K562 (cell line): ENCODE results near the gene SEPTIN6. TPM values are rescaled to one million over a fixed set of nuclear protein-coding genes. Genes with fewer than 3 reads are reported as not detected.

Experiments
- EGR1 ChIP-seq: fragments of 450-650 bp; conservative IDR thresholded peaks from 2 replicates; pipeline ENCODE4 v1.6.1; 2017; ENCODE audit warnings: mild to moderate bottlenecking
- GATAD2B ChIP-seq: fragments of 450-650 bp; IDR thresholded peaks from 2 replicates; pipeline ENCODE4 v1.6.1; 2017; ENCODE audit warnings: mild to moderate bottlenecking, borderline replicate concordance
- KDM2B ChIP-seq: fragments of 250-450 bp; sonication (Bioruptor Pico); IDR thresholded peaks from 2 replicates; pipeline ENCODE4 v1.8.0; 2021; ENCODE audit warnings: mild to moderate bottlenecking, moderate library complexity
- MBD2 ChIP-seq: sonication (generic); IDR thresholded peaks from 2 replicates; pipeline ENCODE4 v1.6.1; 2016; ENCODE audit warnings: low read depth, borderline replicate concordance
- NCOA1 ChIP-seq: fragments of 450-650 bp; IDR thresholded peaks from 2 replicates; pipeline ENCODE4 v1.6.1; 2016; ENCODE audit warnings: low read depth
- PHF8 ChIP-seq: fragments of 200-600 bp; sonication (generic); IDR thresholded peaks from 2 replicates; pipeline ENCODE4 v1.6.1; 2012; ENCODE audit warnings: mixed run types, mild to moderate bottlenecking, inconsistent platforms, low read length, moderate library complexity, borderline replicate concordance
- RBBP5 ChIP-seq: fragments of 200-600 bp; sonication (generic); IDR thresholded peaks from 2 replicates; pipeline ENCODE4 v1.6.1; 2012; ENCODE audit warnings: borderline replicate concordance, mild to moderate bottlenecking, low read length, control low read depth, inconsistent platforms; ENCODE audit not compliant: insufficient read depth, poor library complexity, severe bottlenecking
- RBM22 ChIP-seq: fragments of 200-400 bp; formaldehyde crosslinking; IDR thresholded peaks from 2 replicates; pipeline ENCODE4 v1.6.1; 2018; ENCODE audit warnings: low read length, low read depth; ENCODE audit not compliant: poor library complexity, severe bottlenecking
- RERE ChIP-seq: sonication (generic); formaldehyde crosslinking; IDR thresholded peaks from 2 replicates; pipeline ENCODE4 v1.8.0; 2023; ENCODE audit warnings: missing genetic modification reagents, mild to moderate bottlenecking, borderline replicate concordance
- STAG1 ChIP-seq: sonication (generic); formaldehyde crosslinking; IDR thresholded peaks from 2 replicates; pipeline ENCODE4 v1.5.0; 2020; ENCODE audit warnings: missing genetic modification reagents, borderline replicate concordance
- TOE1 ChIP-seq, 2 experiments: fragments of 450-650 bp in 1 of 2; sonication (generic) in 1 of 2; formaldehyde crosslinking in 1 of 2; IDR thresholded peaks; 2 replicates each; pipeline versions ENCODE4 v1.7.1 to v1.8.0; 2016 to 2022; ENCODE audit warnings: borderline replicate concordance in 2 of 2, mild to moderate bottlenecking in 2 of 2, antibody characterized with exemption in 1 of 2, inconsistent platforms in 1 of 2, low read depth in 1 of 2, missing genetic modification reagents in 1 of 2, moderate library complexity in 1 of 2
- ZFP36 ChIP-seq: fragments of 150-350 bp; IDR thresholded peaks from 2 replicates; pipeline ENCODE4 v1.6.1; 2018; ENCODE audit warnings: low read length, low read depth; ENCODE audit not compliant: partially characterized antibody
- ZNF263 ChIP-seq: sonication (generic); formaldehyde crosslinking; IDR thresholded peaks from 2 replicates; pipeline ENCODE4 v1.8.0; 2022; ENCODE audit warnings: mild to moderate bottlenecking, missing genetic modification reagents, borderline replicate concordance
- ZNF785 ChIP-seq: fragments of 250-450 bp; sonication (Bioruptor Pico); IDR thresholded peaks from 2 replicates; pipeline ENCODE4 v1.4.0; 2020; ENCODE audit warnings: mild to moderate bottlenecking
- polyA plus RNA-seq, 8 experiments: library from polyadenylated mRNA; depleted of rRNA in 4 of 8; stranded (reverse) in 5 of 8; unstranded in 3 of 8; fragments of >200 nt; fragmentation: Nextera tagmentation in 2 of 8; fragmentation: Illumina TruSeq in 1 of 8; extraction: Ambion mirVana in 2 of 8; extraction: Trizol in 1 of 8; gene quantifications; 2 replicates each; pipeline versions ENCODE4 v1.2.1 to v1.2.3, GENCODE V29; 2011 to 2014; ENCODE audit warnings: inconsistent platforms in 1 of 8, missing spikeins in 1 of 8
- total RNA-seq, 7 experiments: library from RNA; depleted of rRNA in 6 of 7; stranded (reverse); fragments of >200 nt in 6 of 7; fragmentation: Illumina TruSeq in 2 of 7; extraction: Trizol in 2 of 7; gene quantifications; 2 replicates each; pipeline versions ENCODE4 v1.2.1 to v1.2.3, GENCODE V29; 2011 to 2021; ENCODE audit warnings: low replicate concordance in 1 of 7
- TF ChIP-seq, protein P1 (sequence below): sonication (generic); formaldehyde crosslinking; IDR thresholded peaks from 2 replicates; pipeline ENCODE4 v1.8.1; 2023; ENCODE audit warnings: mild to moderate bottlenecking, missing genetic modification reagents
- TF ChIP-seq, protein P2 (sequence below): sonication (generic); formaldehyde crosslinking; IDR thresholded peaks from 2 replicates; pipeline ENCODE4 v1.8.0; 2022; ENCODE audit warnings: mild to moderate bottlenecking, missing genetic modification reagents
- TF ChIP-seq, protein P3 (sequence below), 2 experiments: fragments of 450-650 bp in 1 of 2; sonication (generic) in 1 of 2; formaldehyde crosslinking; conservative IDR thresholded peaks; 2 replicates each; pipeline versions ENCODE4 v1.4.0 to v1.8.1; 2020 to 2022; ENCODE audit warnings: mild to moderate bottlenecking in 1 of 2, missing genetic modification reagents in 1 of 2

The SEPTIN6 gene
- total and polyA plus RNA-seq, 9 of the 15 experiments (the other 6 are each of a cell fraction or from before 2014, with no cell fraction given): 8.4 to 67.0 (median 37.8) TPM

GRCh38 chrX:119693040-119693995 lies at the start of gene SEPTIN6 (continued):
- TF ChIP-seq RERE (CRISPR knock-in tag) (no peak), ZNF263 (no peak), TOE1 (IDR thresholded peaks at IDR 0.05; ENCODE audit: borderline replicate concordance) (peak; percentile 92), TOE1 (CRISPR knock-in tag; IDR thresholded peaks at IDR 0.05; ENCODE audit: borderline replicate concordance, low read depth) (no peak), PHF8 (peak; percentile 67; the same call in 1 of the 2 replicates), ZNF785 (no peak), MBD2 (peak; percentile 86), ZFP36 (peak; percentile 19), EGR1 (peak; percentile 68), KDM2B (CRISPR knock-in tag) (no peak), GATAD2B (no peak), NCOA1 (peak; percentile 50; the same call in 1 of the 2 replicates), STAG1 (CRISPR knock-in tag) (no peak), RBM22 (no peak), RBBP5 (peak; percentile 46)
- TF ChIP-seq, protein P1, sequence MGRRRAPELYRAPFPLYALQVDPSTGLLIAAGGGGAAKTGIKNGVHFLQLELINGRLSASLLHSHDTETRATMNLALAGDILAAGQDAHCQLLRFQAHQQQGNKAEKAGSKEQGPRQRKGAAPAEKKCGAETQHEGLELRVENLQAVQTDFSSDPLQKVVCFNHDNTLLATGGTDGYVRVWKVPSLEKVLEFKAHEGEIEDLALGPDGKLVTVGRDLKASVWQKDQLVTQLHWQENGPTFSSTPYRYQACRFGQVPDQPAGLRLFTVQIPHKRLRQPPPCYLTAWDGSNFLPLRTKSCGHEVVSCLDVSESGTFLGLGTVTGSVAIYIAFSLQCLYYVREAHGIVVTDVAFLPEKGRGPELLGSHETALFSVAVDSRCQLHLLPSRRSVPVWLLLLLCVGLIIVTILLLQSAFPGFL (CRISPR knock-in tag): no peak
- TF ChIP-seq, protein P2, sequence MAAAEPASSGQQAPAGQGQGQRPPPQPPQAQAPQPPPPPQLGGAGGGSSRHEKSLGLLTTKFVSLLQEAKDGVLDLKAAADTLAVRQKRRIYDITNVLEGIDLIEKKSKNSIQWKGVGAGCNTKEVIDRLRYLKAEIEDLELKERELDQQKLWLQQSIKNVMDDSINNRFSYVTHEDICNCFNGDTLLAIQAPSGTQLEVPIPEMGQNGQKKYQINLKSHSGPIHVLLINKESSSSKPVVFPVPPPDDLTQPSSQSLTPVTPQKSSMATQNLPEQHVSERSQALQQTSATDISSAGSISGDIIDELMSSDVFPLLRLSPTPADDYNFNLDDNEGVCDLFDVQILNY (CRISPR knock-in tag): no peak
- TF ChIP-seq, protein P3, sequence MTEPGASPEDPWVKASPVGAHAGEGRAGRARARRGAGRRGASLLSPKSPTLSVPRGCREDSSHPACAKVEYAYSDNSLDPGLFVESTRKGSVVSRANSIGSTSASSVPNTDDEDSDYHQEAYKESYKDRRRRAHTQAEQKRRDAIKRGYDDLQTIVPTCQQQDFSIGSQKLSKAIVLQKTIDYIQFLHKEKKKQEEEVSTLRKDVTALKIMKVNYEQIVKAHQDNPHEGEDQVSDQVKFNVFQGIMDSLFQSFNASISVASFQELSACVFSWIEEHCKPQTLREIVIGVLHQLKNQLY (CRISPR knock-in tag; conservative IDR thresholded peaks at IDR 0.05): no peak
